ENCODE results near the gene DARS1. TPM values are rescaled to one million over a fixed set of nuclear protein-coding genes. Genes with fewer than 3 reads are reported as not detected.

DARS1 gene
- total RNA-seq, 3 donors from 2014 or later: 76.4 to 117 (median 86.7) TPM

- H3K4me1 ChIP-seq: no peaks in the 10 kb centered on the region
- no peak overlapping the region for H3K4me3 ChIP-seq
- no peak for TF ChIP-seq POLR2A (IDR thresholded peaks at IDR 0.05)
- TF ChIP-seq POLR2AphosphoS5 (IDR thresholded peaks at IDR 0.05): no peak
- TF ChIP-seq, protein P1, sequence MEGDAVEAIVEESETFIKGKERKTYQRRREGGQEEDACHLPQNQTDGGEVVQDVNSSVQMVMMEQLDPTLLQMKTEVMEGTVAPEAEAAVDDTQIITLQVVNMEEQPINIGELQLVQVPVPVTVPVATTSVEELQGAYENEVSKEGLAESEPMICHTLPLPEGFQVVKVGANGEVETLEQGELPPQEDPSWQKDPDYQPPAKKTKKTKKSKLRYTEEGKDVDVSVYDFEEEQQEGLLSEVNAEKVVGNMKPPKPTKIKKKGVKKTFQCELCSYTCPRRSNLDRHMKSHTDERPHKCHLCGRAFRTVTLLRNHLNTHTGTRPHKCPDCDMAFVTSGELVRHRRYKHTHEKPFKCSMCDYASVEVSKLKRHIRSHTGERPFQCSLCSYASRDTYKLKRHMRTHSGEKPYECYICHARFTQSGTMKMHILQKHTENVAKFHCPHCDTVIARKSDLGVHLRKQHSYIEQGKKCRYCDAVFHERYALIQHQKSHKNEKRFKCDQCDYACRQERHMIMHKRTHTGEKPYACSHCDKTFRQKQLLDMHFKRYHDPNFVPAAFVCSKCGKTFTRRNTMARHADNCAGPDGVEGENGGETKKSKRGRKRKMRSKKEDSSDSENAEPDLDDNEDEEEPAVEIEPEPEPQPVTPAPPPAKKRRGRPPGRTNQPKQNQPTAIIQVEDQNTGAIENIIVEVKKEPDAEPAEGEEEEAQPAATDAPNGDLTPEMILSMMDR (IDR thresholded peaks at IDR 0.05): no peak
- no peaks in the 10 kb centered on the region for H3K36me3 ChIP-seq
- no peak for DNase-seq (ENCODE audit: low spot score in 2 of 2)
- no peaks in the 10 kb centered on the region for H3K9me3 ChIP-seq
- no peaks in the 10 kb centered on the region for H3K27me3 ChIP-seq
- intact Hi-C loops (cut with DNase I; ENCODE audit: low total_unique reads): no loop called here
- peak overlapping the region; percentile 27 to 62 for H3K27ac ChIP-seq
Observed at GRCh38 chr2:135948642-135949355, 36.6 kb downstream of the DARS1 start.

GRCh38 chr2:135948141-135948540, 37.3 kb downstream of the DARS1 start:
- TF ChIP-seq, protein P1 (IDR thresholded peaks at IDR 0.05): no peak
- TF ChIP-seq POLR2A (IDR thresholded peaks at IDR 0.05) (no peak), POLR2AphosphoS5 (IDR thresholded peaks at IDR 0.05) (no peak)
- Histone ChIP-seq H3K27me3 (no peaks in the 10 kb centered on the region), H3K4me1 (no peaks in the 10 kb centered on the region), H3K4me3 (no peak overlapping the region), H3K9me3 (no peaks in the 10 kb centered on the region), H3K36me3 (no peaks in the 10 kb centered on the region), H3K27ac (peak overlapping the region; percentile 27 to 62)
- intact Hi-C loops (cut with DNase I; ENCODE audit: low total_unique reads): no loop called here
- DNase-seq (ENCODE audit: low spot score in 2 of 2): no peak

GRCh38 chr2:135947483-135947882, 37.9 kb downstream of the DARS1 start:
- no peak for DNase-seq (ENCODE audit: low spot score in 2 of 2)

DNA sequence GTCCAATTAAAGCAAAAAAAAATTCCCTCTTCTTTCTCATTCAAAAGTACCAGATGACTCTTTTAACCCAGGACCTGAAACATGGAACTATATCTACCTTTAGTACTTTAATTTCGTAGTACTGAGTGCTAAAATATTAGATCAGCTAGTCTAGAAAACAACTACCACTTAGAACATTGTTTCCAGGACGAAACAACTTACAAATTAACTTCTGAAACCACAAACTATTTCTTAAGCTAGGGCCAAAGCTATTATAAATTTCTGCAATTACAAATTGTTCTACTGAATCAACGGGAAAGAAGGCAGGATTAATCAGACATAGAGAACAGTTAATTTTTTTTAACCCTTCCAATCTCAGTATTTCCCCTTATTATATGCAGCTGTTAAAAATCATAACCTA, 39.9 kb downstream of the DARS1 start:
- TF ChIP-seq POLR2A (IDR thresholded peaks at IDR 0.05) (no peak), POLR2AphosphoS5 (IDR thresholded peaks at IDR 0.05) (no peak)
- TF ChIP-seq, protein P1 (IDR thresholded peaks at IDR 0.05): no peak
- H3K36me3 ChIP-seq: no peaks in the 10 kb centered on the region
- H3K27me3 ChIP-seq: no peaks in the 10 kb centered on the region
- intact Hi-C loops (cut with DNase I; ENCODE audit: low total_unique reads): no loop called here
- DNase-seq (ENCODE audit: low spot score in 2 of 2): no peak
- no peaks in the 10 kb centered on the region for H3K4me1 ChIP-seq
- H3K9me3 ChIP-seq: no peaks in the 10 kb centered on the region
- H3K27ac ChIP-seq: peak overlapping the region in 1 of 2 donors; percentile 30
- no peak overlapping the region for H3K4me3 ChIP-seq

More at GRCh38 chr2:135947483-135947882, 37.9 kb downstream of the DARS1 start:
- intact Hi-C loops (cut with DNase I; ENCODE audit: low total_unique reads): no loop called here
- Histone ChIP-seq H3K36me3 (no peaks in the 10 kb centered on the region), H3K9me3 (no peaks in the 10 kb centered on the region), H3K27ac (no peak overlapping the region), H3K4me3 (no peak overlapping the region), H3K27me3 (no peaks in the 10 kb centered on the region), H3K4me1 (no peaks in the 10 kb centered on the region)
- no peak for TF ChIP-seq POLR2A (IDR thresholded peaks at IDR 0.05)
- TF ChIP-seq, protein P1 (IDR thresholded peaks at IDR 0.05): no peak
- TF ChIP-seq POLR2AphosphoS5 (IDR thresholded peaks at IDR 0.05): no peak

GRCh38 chr2:135944625-135945024, 40.8 kb downstream of the DARS1 start:
- Histone ChIP-seq H3K9me3 (no peaks in the 10 kb centered on the region), H3K36me3 (no peaks in the 10 kb centered on the region), H3K4me3 (no peak overlapping the region), H3K27ac (no peak overlapping the region), H3K4me1 (no peaks in the 10 kb centered on the region), H3K27me3 (no peaks in the 10 kb centered on the region)
- intact Hi-C loops (cut with DNase I; ENCODE audit: low total_unique reads): no loop called here
- no peak for TF ChIP-seq POLR2AphosphoS5 (IDR thresholded peaks at IDR 0.05)
- TF ChIP-seq POLR2A (IDR thresholded peaks at IDR 0.05): no peak
- TF ChIP-seq, protein P1 (IDR thresholded peaks at IDR 0.05): no peak
- no peak for DNase-seq (ENCODE audit: low spot score in 2 of 2)

Data from breast epithelium (tissue), 4 donors.